Activated naive CD8-positive, alpha-beta T cell treated with anti-CD3 and anti-CD28 coated beads, Interleukin-2, amount 10 ng/mL, durations not matched to agents 7 days and 5 days (primary cell): ENCODE measurements around the gene YIF1B. TPM values are rescaled to one million over a fixed set of nuclear protein-coding genes. Genes with fewer than 3 reads are reported as not detected.

ENCODE experiments used
- ATAC-seq: fragments of 150-1000 bp; cut with Tn5 transposase; one replicate; pipeline ENCODE4 v1.10.0; 2021; ENCODE audit warnings: low read depth, moderate library complexity
- POLR2A ChIA-PET: fragments of 350-600 bp; sonication (Branson Sonifier 250); formaldehyde crosslinking; loops from one replicate; lab custom pipeline; 2021; ENCODE audit warnings: antibody characterized with exemption; lab: Charles Lee
- DNase-seq: peaks from one replicate; pipeline ENCODE4 v3.0.0; 2021
- H3K27ac Mint-ChIP-seq: one replicate; pipeline ENCODE4 v1.8.0; 2022; ENCODE audit warnings: mild to moderate bottlenecking, mixed read lengths
- H3K27me3 Mint-ChIP-seq: one replicate; pipeline ENCODE4 v1.8.0; 2022; ENCODE audit warnings: mild to moderate bottlenecking, moderate library complexity, mixed read lengths
- H3K36me3 Mint-ChIP-seq: one replicate; pipeline ENCODE4 v1.8.0; 2021; ENCODE audit warnings: mild to moderate bottlenecking, mixed read lengths
- H3K4me1 Mint-ChIP-seq: one replicate; pipeline ENCODE4 v1.8.0; 2021; ENCODE audit warnings: mixed read lengths
- H3K4me3 Mint-ChIP-seq: one replicate; pipeline ENCODE4 v1.8.0; 2022; ENCODE audit warnings: mild to moderate bottlenecking, moderate library complexity, mixed read lengths
- H3K9me3 Mint-ChIP-seq: one replicate; pipeline ENCODE4 v1.8.0; 2021; ENCODE audit warnings: mixed read lengths
- total RNA-seq, 2 experiments: library from RNA; stranded (reverse); gene quantifications; one replicate each; pipeline ENCODE4 v1.2.3, GENCODE V29; 2021

YIF1B gene
- total RNA-seq, 2 experiments from 2014 or later = 59.9 to 65.5 TPM

DNA sequence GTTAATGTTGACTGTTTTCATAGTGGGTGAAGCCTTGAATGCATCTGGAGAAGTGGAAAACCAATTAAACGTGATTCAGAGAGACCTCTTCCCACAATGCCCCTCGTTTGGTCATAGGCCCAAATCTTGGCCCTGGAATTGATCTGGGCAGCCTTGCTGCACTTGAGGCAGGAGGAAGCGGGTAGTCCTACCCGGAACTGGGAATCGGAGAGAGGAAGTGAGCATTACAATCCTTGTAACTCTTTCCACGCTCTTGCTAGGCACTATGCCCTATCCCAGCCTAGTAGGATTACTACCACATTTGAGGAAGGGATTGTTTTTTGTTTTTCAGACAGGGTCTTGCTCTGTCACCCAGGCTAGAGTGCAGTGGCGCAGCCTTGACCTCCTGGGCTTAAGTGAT, 7.5 kb upstream of the YIF1B start:
- ATAC-seq = no peak
- no peak overlapping the region for H3K4me3 Mint-ChIP-seq
- peaks cover 17% of the 10 kb centered on the region for H3K36me3 Mint-ChIP-seq
- H3K9me3 Mint-ChIP-seq = no peaks in the 10 kb centered on the region
- H3K4me1 Mint-ChIP-seq = peaks cover 32% of the 10 kb centered on the region
- H3K27ac Mint-ChIP-seq = no peak overlapping the region
- no peaks in the 10 kb centered on the region for H3K27me3 Mint-ChIP-seq
- POLR2A ChIA-PET = interaction anchor here (0.5 kb wide), 1 partner anchor 62 kb away, joined by 3 read pairs; no protein-coding TSS in a partner anchor
- DNase-seq = no peak

- Mint-ChIP-seq H3K4me3 (peak overlapping the region; percentile 33), H3K9me3 (no peaks in the 10 kb centered on the region), H3K4me1 (peaks cover 44% of the 10 kb centered on the region), H3K27me3 (no peaks in the 10 kb centered on the region), H3K36me3 (peaks cover 10% of the 10 kb centered on the region), H3K27ac (no peak overlapping the region)
- no peak for ATAC-seq
- no peak for DNase-seq
- POLR2A ChIA-PET = no interaction called here
Measured at GRCh38 chr19:38321646-38322196, 6.0 kb upstream of the YIF1B start.

DNA sequence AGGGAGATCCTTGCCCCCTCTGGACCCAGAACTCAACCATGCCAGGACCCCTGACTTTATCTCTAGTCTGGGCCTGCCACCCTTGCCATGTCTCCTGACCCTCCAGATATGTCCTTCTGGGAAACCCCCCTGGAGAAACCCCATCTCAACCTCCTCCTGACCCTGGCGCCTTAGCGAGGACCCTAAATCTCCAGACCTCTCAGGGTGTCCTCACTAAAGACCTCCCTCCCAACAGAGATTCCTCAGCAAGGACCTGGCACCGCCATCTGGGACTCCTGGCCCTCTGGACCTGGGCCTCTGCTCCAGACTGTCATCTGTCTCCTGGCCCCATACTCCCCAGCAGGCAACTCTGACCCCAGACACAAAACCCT, 5.2 kb upstream of the YIF1B start:
- ATAC-seq (no peak), DNase-seq (no peak)
- H3K27ac Mint-ChIP-seq = peak overlapping the region; percentile 32
- no peaks in the 10 kb centered on the region for H3K27me3 Mint-ChIP-seq
- peaks cover 10% of the 10 kb centered on the region for H3K36me3 Mint-ChIP-seq
- POLR2A ChIA-PET = interaction anchor here (0.5 to 1.4 kb wide), 4 partner anchors 11 to 414 kb away, joined by 3 to 4 read pairs (median 4); partner anchors contain the start of genes PSMD8, SIPA1L3 and SPINT2
- H3K4me1 Mint-ChIP-seq = peaks cover 44% of the 10 kb centered on the region
- H3K4me3 Mint-ChIP-seq = peak overlapping the region; percentile 88
- no peaks in the 10 kb centered on the region for H3K9me3 Mint-ChIP-seq

DNA sequence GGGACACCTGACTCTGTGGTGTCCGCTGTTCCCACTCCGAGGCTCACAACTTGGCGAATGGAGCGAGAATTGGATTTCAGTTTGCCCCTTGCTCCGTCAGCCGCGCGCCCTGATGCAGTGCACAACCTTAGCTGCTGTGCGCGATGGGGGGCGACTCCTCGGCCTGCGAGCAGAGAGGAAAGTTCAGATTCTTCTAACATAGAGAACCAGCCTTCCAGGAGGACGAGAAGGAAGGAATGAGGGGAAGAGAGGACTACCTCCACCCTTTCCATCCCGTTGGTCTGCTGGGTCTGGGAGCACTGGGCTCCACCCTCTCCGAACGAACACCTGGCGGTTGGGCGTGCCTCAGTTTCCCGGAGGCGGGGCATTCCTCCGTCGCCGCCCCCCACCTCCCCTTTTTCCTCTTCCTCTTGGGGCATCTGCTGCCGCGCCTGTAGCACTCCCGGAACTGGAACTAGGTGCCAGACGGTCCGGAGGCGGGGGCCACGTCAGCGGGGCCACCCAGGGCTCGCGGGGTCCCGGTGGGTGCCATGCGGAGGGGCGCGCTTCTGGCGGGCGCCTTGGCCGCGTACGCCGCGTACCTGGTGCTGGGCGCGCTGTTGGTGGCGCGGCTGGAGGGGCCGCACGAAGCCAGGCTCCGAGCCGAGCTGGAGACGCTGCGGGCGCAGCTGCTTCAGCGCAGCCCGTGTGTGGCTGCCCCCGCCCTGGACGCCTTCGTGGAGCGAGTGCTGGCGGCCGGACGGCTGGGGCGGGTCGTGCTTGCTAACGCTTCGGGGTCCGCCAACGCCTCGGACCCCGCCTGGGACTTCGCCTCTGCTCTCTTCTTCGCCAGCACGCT, 3.9 kb upstream of the YIF1B start, which contains the start of gene KCNK6:
Gene KCNK6, plus strand, starts transcription at position 425 of the 838 bp plus-strand sequence. Its CDS starts 106 bp downstream, at position 531.
- ATAC-seq = peak; percentile 9
- Mint-ChIP-seq H3K36me3 (peaks cover 6% of the 10 kb centered on the region), H3K27me3 (no peaks in the 10 kb centered on the region), H3K27ac (peak within 1 kb of the TSS; percentile 73), H3K9me3 (no peaks in the 10 kb centered on the region), H3K4me1 (peaks cover 45% of the 10 kb centered on the region), H3K4me3 (peak within 1 kb of the TSS; percentile 88)
- POLR2A ChIA-PET = interaction anchor here (0.5 to 2.2 kb wide), 6 partner anchors 9 to 1112 kb away, joined by 3 to 6 read pairs (median 4); partner anchors contain the start of genes PSMD8 and SPINT2
- DNase-seq = peak; percentile 69

DNA sequence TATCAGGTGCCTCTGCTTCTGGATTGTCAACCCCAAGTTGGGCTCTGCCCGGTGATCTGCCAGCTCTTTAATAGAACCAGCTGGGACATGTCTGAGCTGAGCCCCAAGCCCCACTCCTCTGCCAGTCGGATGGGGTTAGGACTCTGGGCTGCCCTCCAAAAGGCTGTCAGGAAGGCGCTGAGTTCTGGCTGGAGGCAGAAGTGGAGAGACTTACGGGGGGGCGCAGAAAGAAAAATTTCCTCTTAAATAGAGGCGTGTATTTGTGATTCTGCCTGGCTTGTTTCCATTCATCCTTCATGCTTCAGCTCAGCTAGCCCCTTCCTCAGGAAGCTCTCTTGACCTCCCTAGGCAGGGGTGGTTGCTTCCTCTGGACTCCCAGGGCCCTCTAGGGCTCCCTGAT, 2.9 kb upstream of the YIF1B start:
- H3K27ac Mint-ChIP-seq = peak overlapping the region; percentile 63
- no peaks in the 10 kb centered on the region for H3K9me3 Mint-ChIP-seq
- POLR2A ChIA-PET = interaction anchor here (0.5 to 2.2 kb wide), 2 partner anchors 48 to 53 kb away, joined by 3 to 6 read pairs; no protein-coding TSS in a partner anchor
- H3K4me3 Mint-ChIP-seq = peak overlapping the region; percentile 88
- DNase-seq (no peak), ATAC-seq (no peak)
- H3K27me3 Mint-ChIP-seq = no peaks in the 10 kb centered on the region
- H3K36me3 Mint-ChIP-seq = peaks cover 3% of the 10 kb centered on the region
- peaks cover 46% of the 10 kb centered on the region for H3K4me1 Mint-ChIP-seq

DNA sequence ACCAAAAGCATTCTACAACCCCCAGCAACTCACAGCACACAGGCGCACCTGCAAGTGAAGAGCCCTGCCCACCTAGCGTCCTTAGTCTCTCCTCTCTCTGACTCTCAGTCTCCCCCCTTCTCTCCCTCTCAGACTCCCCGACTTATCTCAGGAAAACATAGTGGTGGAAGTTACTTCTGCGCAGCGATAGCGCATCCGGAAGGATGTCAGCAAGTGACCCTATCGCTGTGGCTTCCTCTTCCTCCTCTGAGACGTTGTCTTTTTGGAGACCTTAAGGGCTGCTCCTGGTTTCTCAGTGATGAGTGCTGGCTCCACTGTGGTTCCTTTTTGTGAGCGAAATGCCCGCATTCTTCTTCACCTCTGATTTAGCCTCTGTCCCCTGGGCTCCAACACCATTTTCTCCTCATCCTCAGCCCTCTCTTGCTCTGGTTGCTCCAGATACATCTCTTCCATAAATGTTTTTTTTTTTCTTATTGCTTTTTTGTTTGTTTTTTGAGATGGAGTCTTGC, 1.4 kb upstream of the YIF1B start:
- ATAC-seq = peak; percentile 9
- Mint-ChIP-seq H3K27ac (peak overlapping the region; percentile 91), H3K4me1 (peaks cover 42% of the 10 kb centered on the region), H3K27me3 (no peaks in the 10 kb centered on the region), H3K4me3 (peak overlapping the region; percentile 90), H3K9me3 (no peaks in the 10 kb centered on the region), H3K36me3 (no peaks in the 10 kb centered on the region)
- DNase-seq = peak; percentile 48
- POLR2A ChIA-PET = interaction anchor here (0.7 kb wide), 1 partner anchor 41 kb away, joined by 3 read pairs; no protein-coding TSS in a partner anchor

DNA sequence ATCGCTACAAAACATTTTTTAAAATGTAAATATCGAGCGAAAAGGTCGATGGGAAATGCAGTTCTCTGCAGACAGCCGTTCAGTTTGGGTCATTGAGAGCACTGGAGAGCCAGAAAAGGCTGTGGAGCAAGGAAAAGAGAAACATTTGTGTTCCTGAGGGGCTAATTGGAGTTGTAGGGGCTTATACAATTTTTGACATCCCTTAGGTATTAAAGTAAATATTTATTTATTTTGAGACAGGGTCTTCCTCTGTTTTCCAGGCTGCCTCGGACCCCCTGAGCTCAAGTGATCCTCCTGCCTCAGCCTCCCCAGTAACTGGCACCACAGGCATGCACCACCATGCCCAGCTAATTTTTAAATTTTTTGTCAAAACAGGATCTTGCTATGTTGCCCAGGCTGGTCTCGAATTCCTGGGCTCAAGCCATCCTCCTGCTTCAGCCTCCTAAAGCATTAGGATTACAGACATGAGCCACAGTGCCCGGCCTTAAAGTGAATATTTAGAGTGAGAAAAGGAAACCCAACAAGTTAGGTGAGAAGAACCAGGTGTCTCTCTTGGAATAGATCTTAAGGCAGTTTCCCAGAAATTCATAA, 825 bp upstream of the YIF1B start:
- peaks cover 38% of the 10 kb centered on the region for H3K4me1 Mint-ChIP-seq

GRCh38 chr19:38310986-38311385, 4.8 kb downstream of the YIF1B start:
- Mint-ChIP-seq H3K9me3 (no peaks in the 10 kb centered on the region), H3K27ac (no peak overlapping the region), H3K4me3 (no peak overlapping the region), H3K36me3 (peaks cover 4% of the 10 kb centered on the region), H3K27me3 (no peaks in the 10 kb centered on the region), H3K4me1 (peaks cover 8% of the 10 kb centered on the region)
- POLR2A ChIA-PET = interaction anchor here (2.1 kb wide), 1 partner anchor 46 kb away, joined by 7 read pairs; no protein-coding TSS in a partner anchor
- no peak for DNase-seq
- ATAC-seq = no peak

More for the DNA sequence above, 825 bp upstream of the YIF1B start:
- H3K9me3 Mint-ChIP-seq = no peaks in the 10 kb centered on the region
- peak overlapping the region; percentile 91 for H3K27ac Mint-ChIP-seq
- no peaks in the 10 kb centered on the region for H3K27me3 Mint-ChIP-seq
- DNase-seq (no peak), ATAC-seq (peak; percentile 8)
- H3K4me3 Mint-ChIP-seq = peak overlapping the region; percentile 90
- H3K36me3 Mint-ChIP-seq = no peaks in the 10 kb centered on the region
- POLR2A ChIA-PET = no interaction called here

DNA sequence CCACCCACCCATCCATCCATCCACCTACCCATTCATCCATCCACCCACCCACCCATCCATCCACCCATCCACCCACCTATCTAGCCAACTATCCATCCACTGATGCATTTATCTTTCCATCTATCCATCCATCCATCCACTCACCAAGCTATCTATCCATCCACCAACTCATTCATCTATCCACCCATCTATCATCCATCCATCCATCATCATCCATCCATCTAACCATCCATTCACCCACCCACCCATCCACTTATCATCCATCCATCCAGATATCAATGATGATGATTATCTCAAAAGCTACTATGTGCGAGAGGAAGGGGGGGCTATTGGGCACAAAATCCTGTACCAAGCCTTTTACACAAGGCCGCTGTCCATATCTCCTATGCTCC, 5.5 kb downstream of the YIF1B start:
- H3K36me3 Mint-ChIP-seq = peaks cover 4% of the 10 kb centered on the region
- no peak overlapping the region for H3K4me3 Mint-ChIP-seq
- H3K4me1 Mint-ChIP-seq = peaks cover 7% of the 10 kb centered on the region
- H3K27ac Mint-ChIP-seq = no peak overlapping the region
- no peak for ATAC-seq
- POLR2A ChIA-PET = interaction anchor here (1.0 to 2.1 kb wide), 2 partner anchors 10 to 45 kb away, joined by 4 to 7 read pairs; no protein-coding TSS in a partner anchor
- no peaks in the 10 kb centered on the region for H3K27me3 Mint-ChIP-seq
- no peak for DNase-seq
- H3K9me3 Mint-ChIP-seq = no peaks in the 10 kb centered on the region

- Mint-ChIP-seq H3K9me3 (no peaks in the 10 kb centered on the region), H3K4me3 (no peak overlapping the region), H3K36me3 (peaks cover 4% of the 10 kb centered on the region), H3K27ac (no peak overlapping the region), H3K4me1 (peaks cover 5% of the 10 kb centered on the region), H3K27me3 (no peaks in the 10 kb centered on the region)
- no peak for DNase-seq
- POLR2A ChIA-PET = interaction anchor here (1.0 kb wide), 1 partner anchor 11 kb away, joined by 4 read pairs; no protein-coding TSS in a partner anchor
- no peak for ATAC-seq
Measured at GRCh38 chr19:38309615-38310278, 6.0 kb downstream of the YIF1B start.

- Mint-ChIP-seq H3K4me1 (peaks cover 5% of the 10 kb centered on the region), H3K27ac (no peak overlapping the region), H3K9me3 (no peaks in the 10 kb centered on the region), H3K36me3 (peaks cover 4% of the 10 kb centered on the region), H3K27me3 (no peaks in the 10 kb centered on the region), H3K4me3 (no peak overlapping the region)
- POLR2A ChIA-PET = no interaction called here
- ATAC-seq (no peak), DNase-seq (no peak)
Measured at GRCh38 chr19:38308926-38309614, 6.7 kb downstream of the YIF1B start.
